Right renal cortex interstitium (tissue), 3 donors: Measurements from ENCODE around the gene CLP1. TPM values are rescaled to one million over a fixed set of nuclear protein-coding genes. Genes with fewer than 3 reads are reported as not detected.
A peak's percentile ranks its signal among the peaks of the same experiment; 100 is the strongest.

Experiments
- DNase-seq, 3 donors: peaks; one replicate each; pipeline ENCODE4 v3.0.0-alpha.2; 2013; ENCODE audit warnings: low read depth in 3 of 3, low spot score in 2 of 3
- polyA plus RNA-seq, 3 donors: library from polyadenylated mRNA; unstranded; fragments of 120-200 nt; gene quantifications; one replicate each; pipeline ENCODE4 v1.2.1, GENCODE V29; 2013; ENCODE audit not compliant: insufficient read length in 3 of 3

Gene CLP1
- polyA plus RNA-seq: 10 to 100 TPM; 16.6 to 18.5 (median 18.4) TPM

DNA sequence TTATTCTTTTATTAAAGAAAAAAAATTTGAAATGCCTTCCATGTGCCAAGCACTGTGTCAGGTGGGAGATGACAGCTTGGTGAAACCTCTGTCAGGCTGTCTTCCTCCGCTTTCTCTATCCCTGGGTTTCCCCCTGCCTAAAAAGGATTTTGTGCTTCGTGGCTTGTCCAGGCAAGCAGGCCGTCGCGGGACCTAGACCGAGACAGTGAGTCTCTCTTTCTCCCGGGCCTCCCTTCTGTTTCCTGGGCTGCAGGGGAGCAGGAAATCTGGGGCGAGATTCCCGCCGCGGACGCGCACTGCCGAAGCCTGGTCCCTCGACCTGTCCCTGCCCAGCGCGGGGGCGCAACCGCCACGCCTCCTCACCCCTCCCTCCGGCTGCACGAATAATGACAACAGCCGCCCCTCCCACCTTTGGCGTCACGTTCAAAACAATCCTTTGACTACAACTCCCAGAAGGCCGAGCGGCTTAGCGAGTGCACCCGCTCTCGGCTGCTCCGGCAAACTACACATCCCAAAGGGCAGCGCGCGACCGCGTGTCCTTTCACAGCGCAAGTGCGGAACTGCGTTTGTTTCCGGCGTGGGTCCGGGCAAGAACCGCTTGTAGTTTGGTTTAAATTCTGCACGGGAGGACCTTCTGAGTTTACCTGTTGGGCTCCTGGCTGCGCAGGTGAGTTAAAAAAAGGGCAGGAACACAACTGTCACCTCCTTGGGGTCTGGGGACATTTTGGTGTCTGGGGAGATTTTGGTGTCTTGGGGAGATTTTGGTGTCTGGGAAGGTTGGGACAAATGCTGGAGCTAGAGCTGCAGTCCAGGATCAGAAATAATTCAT, at the start of gene CLP1:
TSS of gene CLP1 (plus strand) at position 569 of the 829 bp plus-strand sequence. CDS start 1,715 bp downstream, outside the sequence.
- DNase-seq: peak; percentile 97 to 98 (median 98)

DNA sequence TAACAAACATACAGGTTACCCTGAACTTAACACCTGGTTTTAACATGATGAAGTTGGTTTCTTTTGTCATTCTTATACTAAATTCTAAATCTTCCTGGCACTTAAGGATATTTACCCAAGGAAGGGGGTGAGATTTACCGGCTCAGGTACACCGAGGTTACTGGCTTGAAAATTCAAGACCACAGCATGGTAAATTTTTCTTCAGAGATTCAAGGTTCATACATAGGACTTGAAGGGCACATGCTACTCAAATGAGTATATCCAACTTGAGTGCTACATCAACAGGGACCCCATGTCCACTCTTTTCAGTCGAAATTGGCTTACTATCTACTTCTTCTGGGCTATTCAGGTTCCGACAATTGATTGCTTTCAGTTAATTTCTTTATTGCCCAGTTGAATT, 47.4 kb upstream of the CLP1 start:
- no peak for DNase-seq

DNA sequence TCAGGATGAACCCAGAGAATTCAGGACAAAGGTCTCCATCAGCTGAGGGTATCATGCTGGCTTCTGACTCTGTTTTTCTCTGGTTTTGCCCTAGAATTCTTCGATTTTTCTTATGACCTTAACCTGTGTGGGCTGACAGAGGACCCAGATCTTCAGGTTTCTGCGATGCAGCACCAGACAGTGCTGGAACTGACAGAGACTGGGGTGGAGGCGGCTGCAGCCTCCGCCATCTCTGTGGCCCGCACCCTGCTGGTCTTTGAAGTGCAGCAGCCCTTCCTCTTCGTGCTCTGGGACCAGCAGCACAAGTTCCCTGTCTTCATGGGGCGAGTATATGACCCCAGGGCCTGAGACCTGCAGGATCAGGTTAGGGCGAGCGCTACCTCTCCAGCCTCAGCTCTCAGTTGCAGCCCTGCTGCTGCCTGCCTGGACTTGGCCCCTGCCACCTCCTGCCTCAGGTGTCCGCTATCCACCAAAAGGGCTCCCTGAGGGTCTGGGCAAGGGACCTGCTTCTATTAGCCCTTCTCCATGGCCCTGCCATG, 43.3 kb upstream of the CLP1 start:
- no peak for DNase-seq

DNA sequence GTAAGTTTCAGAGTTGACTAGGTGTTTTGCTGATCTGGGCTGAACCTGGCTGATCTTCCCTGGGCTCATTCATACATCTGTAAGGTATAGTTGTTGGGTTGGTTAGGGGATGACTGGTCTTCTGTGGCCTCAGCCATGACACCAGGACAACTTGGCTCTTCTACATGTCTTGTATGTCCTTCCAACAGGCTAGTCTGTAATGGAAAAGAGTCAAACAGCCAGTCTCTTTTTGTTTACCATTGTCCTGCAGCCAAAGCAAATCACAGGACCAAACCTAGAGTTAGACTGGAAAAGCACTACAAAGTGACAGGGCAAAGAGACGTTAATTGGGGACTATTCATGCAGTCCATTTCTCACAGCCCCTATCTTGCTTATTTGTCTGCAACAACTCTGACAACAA, 42.3 kb upstream of the CLP1 start:
- DNase-seq: no peak

DNA sequence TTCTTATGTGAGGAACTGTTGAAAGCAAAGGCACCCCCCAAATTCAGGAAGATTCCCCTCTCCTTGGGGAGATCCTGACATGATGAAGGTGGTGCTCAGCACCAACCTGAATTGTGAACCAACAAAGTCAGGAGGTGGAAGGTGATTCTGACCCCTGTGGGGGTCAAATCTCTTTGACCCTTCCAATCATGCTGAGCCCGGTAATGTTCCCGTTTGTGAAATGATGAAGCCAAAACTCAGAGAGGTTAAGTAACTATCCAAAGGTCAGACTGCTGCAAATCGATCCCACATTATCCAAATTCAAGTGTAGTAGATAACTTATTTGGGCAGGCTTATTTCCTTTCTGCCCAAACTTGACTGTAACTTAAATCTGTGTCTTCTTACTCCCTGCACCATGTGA, 41.0 kb upstream of the CLP1 start:
- DNase-seq: no peak

DNA sequence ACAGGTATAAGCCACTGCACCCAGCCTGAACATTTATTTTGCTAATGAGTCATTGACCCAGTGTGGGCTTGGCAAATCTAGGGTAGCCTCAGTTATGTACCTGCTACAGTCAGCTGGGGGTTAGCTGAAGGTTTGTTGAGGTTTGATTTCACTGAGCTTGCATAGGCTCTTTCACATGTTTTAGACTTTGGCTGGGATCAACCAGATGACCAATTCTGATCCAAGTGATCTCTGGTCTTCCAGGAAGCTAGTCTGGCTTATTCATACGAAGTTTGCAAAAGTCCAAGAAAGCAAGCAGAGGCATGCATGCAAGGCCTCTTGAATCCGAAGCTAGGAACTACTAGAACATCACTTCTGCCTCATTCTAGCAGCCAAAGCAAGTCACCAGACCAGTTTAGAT, 39.1 kb upstream of the CLP1 start:
- no peak for DNase-seq

DNA sequence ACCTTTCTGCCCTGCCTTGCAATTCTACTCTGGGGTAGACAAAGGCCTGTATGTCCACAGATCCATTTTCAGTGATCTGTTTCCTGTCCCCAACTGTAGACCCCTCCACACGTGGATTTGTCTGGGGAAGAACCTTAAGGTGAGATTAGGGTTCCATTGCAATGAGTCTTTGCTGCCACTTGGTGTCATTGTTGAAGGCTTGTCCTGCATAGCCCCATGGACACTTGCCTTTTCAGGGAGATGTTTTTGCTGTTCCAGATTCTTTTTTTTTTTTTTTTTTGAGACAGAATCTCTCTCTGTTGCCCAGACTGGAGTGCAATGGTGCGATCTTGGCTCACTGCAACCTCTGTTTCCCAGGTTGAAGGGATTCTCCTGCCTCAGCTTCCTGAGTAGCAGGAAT, 38.2 kb upstream of the CLP1 start:
- DNase-seq: no peak

DNA sequence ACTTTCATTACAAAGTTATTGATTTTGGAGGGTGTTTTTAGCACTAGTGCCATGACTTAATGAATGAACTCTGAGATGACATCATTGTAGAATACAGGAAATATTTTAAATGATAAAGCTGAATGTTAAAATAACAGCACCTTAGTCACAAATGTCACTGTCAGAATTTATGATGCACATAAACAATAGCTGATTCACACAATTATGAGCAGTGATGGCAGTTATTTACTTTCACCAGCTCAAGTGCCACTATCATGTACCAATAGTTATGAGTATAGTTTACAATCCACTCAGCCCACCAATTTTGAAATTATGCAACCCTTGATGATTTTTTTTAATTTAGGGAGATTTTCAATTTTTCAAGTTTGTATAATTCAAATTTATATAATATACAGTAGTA, 37.1 kb upstream of the CLP1 start:
- no peak for DNase-seq

DNA sequence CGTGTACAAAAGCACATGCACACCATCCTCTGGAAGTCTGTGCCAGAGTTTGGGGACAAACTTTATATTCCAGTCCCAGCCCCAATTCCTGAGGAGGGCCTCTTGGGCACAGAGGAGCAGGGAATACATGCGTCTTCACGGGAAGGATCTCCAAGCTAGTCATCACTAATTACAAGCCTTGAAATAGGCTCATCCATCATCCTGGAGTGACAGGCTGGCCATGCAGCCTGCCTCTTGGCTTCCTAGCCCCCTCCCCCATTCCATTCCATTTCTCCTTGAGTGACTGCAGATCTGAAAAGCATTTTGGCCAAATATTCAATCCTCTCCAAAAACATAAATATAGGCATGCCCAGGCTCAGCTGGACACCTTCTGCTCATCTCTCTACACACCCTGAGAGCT, 35.3 kb upstream of the CLP1 start:
- no peak for DNase-seq

DNA sequence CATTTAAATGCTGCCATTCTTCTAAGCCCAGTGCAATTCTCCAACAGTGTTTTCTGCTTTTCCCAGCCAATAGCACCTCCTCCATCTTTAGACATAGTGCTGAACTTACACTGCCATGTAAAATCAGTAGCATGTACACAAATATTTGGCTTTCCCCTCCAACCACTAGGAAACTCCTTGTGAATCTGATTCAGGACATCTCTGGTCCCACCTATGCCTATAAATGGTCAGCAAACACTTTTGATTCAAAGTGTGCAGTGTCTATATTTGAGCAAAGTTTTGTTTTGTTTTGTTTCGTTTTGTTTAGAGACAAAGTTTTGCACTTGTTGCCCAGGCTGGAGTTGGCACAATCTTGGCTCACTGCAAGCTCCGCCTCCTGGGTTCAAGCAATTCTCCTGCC, 32.7 kb upstream of the CLP1 start:
- no peak for DNase-seq

DNA sequence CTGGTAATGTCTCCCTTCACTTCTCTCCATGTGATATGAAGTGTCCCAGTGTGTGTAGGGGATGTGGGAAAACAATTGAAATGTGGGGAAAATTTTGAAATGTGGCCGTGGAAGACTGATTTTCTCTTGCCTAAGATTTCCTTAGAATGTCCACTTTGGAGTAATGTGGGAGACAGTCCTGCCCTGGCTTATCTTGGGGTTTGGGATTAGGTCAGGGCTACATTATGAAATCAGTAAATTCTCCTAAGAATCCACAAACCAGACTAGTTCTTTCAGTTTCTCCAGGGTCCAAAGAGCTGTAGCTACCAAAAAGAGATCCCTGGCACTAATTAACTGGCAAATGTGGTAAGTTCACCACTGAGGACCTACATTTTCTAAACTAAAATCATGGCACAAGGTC, 30.7 kb upstream of the CLP1 start:
- DNase-seq: no peak

DNA sequence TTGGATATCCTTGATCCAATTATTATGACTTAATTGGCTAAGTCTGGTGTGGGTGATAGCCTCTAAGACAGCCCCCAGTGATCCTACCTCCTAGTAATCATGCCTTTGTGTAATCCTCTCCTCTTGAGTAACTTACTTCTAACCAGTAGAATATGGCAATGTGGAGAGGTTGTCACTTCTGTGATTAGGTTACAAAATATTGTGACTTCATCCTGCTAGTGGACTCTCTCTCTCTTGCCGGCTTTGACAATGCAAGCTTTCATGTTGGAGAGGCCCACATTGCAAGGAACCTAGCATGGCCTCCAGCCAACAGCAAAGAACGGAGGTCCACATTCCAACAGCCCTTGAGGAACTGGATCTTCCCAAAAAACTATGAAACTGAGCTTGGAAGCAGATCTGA, 27.4 kb upstream of the CLP1 start:
- no peak for DNase-seq

DNA sequence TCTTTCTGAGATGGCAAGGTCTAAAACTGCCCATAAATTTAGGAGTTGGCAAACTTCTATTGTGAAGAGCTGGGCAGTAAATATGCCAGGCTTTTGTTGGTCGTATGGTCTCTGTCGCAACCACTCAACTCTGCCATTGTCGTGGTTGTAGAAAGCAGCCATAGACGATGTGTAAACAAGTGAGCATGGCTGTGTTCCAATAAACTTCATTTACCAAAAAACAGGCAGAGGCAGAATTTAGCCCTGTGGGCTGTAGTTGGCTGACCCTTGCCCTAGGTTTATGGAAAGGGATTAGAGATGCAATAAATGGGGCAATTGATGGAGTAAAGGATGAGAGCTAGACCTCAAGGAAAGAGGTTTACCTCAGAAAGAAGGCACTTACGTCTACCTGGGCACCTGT, 25.4 kb upstream of the CLP1 start:
- DNase-seq: no peak

DNA sequence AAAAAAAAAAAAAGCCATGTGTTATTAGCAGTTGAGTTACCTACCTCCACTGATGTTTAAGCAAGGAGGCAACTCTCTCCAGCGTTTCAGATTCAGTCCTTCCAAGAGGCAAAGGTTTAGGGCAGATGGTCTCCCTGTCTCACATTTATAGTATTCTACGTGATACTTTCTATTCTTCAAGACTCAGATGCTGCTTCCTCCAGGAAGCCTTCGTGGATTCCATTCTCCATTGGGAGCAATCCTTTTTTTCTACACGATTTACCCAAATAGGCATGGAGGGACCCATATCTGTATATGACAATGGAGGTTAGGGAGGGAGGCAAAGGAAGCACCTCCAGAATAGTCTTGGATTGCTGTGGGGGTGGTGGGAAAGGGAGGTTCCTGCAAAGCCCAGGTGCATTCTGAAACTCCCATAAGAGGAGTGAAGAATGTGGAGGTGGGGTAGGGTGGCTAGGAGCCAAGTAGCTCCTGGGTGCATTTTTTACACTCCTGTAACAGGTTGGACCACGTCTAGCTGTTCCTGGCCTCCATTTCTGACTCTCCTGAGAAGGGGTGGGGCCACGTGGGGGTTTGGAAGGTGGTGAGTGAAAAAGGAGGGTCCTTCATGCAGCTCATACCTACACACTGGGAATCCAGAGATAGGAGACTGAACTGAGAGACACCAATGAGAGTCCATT, 24.0 kb upstream of the CLP1 start:
- DNase-seq: no peak

DNA sequence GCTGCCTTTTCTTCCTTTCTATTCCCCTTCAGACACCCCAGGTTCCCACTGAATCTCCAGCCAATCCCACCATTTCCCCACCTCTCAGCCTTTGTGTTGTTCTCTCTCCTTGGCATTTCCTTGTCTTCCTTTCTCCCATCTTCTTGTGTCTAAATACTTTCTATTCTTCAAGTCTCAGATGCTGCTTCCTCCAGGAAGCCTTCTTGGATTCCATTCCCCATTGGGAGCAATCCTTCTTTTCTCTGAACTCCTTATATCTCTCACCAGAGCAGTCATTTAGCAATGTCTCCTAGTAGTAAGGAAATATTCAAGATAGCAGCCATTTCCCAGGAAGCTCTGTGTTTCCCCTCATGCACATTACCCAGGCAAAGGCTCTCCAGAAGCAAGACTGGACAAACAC, 23.3 kb upstream of the CLP1 start:
- DNase-seq: no peak

DNA sequence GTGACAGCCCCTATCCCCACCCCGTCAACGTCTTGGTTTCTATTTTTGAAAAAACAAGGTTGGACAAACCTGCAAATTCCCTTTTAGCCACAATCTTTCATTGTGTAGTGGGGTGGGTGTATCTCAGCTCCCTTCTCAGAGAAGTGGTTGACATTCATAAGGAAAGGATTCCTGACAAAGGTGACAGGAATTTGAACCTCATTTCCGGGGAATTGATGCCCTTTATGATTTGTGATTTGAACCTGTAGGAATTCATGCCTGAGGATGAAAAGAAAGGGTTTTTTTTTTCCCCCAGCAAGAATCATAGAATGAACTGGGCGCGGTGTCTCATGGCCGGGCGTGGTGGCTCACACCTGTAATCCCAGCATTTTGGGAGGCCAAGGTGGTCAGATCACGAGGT, 22.3 kb upstream of the CLP1 start:
- DNase-seq: no peak

DNA sequence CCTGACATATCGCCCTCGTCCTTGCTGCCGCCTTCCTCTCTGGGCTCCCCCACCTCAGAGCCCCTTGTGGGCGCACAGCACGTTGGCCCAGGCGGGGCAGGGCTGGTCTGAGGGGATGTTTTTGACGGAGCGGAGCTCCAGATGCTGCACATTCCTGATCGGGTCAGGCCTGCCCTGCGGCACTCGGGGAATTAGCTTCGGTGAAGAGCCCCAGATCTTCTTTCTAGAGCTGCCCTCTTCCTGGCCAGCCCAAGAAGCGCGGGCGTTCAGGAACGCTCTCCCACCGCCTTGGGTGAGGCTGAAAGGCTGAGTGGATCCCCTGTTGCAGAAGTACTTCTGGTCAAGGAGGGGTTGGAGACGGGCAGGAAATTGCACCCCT, 19.9 kb upstream of the CLP1 start:
- DNase-seq: no peak

DNA sequence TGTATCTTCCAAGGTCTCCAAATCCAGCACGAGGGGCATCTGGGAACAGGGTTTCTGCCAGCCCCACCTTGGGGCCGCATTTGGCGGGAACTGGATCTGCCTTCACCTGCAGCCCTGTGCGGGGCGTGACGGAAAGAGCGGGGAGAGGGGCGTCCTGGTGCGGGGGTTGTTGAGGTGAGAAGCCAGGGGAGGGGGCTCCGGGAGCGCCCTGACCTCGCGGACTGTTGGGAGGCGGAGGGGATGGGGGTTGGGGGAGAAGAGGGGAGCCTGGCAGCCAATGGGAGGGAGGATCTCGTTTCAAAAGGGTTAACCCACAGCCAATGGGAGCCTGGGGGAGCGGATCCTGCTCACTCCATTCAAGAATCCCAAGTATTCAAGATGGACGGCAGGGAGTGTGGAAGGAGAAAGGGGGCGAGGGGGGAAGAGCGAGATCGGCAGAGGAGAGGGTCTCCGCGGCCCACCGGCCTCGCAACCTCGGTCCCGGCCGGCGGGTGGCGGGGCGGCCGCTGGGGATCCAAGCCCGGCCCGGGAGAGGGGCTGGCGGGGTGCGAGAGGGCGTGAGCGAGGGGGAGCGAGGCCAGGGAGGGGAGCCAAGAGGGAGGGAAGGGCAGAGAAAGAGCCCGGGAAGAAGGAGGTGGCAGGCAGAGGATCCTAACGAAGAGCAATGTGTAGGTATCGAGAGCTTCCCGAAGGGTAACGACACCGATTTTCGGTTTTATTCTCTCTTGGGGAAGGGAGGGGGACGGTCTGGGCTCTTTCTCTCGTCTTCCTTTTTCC, 19.4 kb upstream of the CLP1 start:
- DNase-seq: peak in 2 of 3 donors; percentile 86 to 88

DNA sequence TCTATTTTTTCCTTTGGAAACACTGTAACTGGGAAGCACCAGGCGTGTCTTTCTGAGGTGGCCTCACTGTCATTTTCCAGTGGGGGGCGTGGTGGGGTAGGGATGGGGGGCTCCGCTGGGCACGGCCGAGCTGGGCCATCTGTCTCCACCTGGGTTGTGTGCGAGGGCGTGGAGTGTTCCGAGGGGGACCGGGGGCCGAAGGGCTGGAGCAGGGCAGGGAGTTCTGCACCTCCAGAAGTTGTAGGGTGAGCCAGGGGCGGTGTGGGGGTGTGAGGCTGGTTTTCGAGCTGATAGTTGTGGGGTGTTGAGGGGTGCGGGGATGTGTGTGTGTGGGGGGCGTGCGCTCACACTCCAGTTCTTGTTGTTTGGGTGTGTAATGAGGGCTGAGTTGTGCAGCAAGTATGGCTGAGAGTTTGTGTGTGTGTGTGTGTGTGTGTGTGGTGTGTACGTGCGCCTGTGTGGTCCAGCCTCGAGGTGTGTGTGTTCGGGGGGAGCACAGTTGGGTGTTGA, 18.7 kb upstream of the CLP1 start:
- DNase-seq: no peak

DNA sequence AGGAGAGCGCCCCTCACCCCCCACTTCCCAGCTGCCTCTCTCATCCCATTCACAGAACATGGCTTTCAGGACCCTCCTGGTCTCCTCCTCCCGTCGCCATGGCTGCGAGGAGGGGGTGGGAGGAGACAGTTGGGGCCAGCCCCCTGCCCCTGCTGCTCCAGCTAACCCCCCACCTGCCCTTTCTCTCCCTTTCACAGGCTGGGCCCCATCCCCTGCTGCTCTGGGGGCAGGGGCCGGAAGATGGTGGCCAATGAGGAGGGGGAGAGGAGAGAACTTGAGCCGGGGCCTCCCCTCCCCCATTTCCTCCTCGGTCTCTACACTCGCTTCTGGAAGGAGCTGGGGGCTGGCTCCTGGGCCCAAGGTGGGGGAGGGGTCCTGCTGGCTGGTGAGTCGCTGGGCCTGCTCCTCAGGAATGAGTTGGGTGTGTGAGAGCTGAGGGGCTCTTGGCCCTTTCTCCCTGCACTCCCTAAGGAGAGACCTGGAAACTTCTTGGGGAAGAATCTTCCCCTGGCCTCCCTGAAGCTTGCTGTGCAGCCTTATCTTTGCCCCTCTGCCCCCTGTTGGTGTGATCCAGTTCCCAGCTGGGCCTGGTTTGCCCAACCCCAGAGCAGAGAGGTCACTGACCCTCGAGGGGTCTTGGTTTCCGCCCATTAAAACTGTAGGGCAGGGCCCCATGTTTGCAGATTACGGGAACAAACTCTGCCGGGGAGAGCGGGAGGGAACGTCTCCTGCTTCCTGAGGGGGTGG, 18.1 kb upstream of the CLP1 start:
- DNase-seq: peak in 2 of 3 donors; percentile 88 to 91
